WTC11 (cell line): ENCODE data around the gene TSPAN31. TPM values are rescaled to one million over a fixed set of nuclear protein-coding genes. Genes with fewer than 3 reads are reported as not detected.

Experiments used
- ATAC-seq: fragments of 200-7000 bp; cut with Tn5 transposase; 2 replicates; pipeline ENCODE4 v1.10.0; 2021; ENCODE audit warnings: mild to moderate bottlenecking, moderate library complexity
- CTCF ChIA-PET: fragments of 300-600 bp; sonication (Branson Sonifier 250); formaldehyde crosslinking; loops from one replicate; lab custom pipeline; 2021; ENCODE audit warnings: antibody characterized with exemption; lab: Charles Lee
- POLR2A ChIA-PET: fragments of 350-600 bp; sonication (Branson Sonifier 250); formaldehyde crosslinking; loops from one replicate; lab custom pipeline; 2021; ENCODE audit warnings: antibody characterized with exemption; lab: Charles Lee
- DNase-seq: peaks from one replicate; pipeline ENCODE4 v3.0.0; 2021; ENCODE audit warnings: low spot score
- H3K27ac Mint-ChIP-seq: 2 replicates; pipeline ENCODE4 v1.8.0; 2021; ENCODE audit warnings: mixed read lengths
- H3K27me3 Mint-ChIP-seq: 2 replicates; pipeline ENCODE4 v1.8.0; 2021; ENCODE audit warnings: low read depth, mild to moderate bottlenecking, moderate library complexity, mixed read lengths
- H3K36me3 Mint-ChIP-seq: 2 replicates; pipeline ENCODE4 v1.8.0; 2021; ENCODE audit warnings: mixed read lengths
- H3K4me1 Mint-ChIP-seq: 2 replicates; pipeline ENCODE4 v1.8.0; 2022; ENCODE audit warnings: mixed read lengths
- H3K4me3 Mint-ChIP-seq: 2 replicates; pipeline ENCODE4 v1.8.0; 2021; ENCODE audit warnings: mild to moderate bottlenecking, moderate library complexity, mixed read lengths
- H3K9me3 Mint-ChIP-seq: 2 replicates; pipeline ENCODE4 v1.8.0; 2021; ENCODE audit warnings: mixed read lengths
- ATF1 ChIP-seq: sonication (generic); formaldehyde crosslinking; IDR thresholded peaks from 2 replicates; pipeline ENCODE4 v1.8.1; 2023; ENCODE audit warnings: mild to moderate bottlenecking, moderate library complexity, missing genetic modification reagents
- ATF2 ChIP-seq: sonication (generic); formaldehyde crosslinking; IDR thresholded peaks from 2 replicates; pipeline ENCODE4 v1.8.1; 2022; ENCODE audit warnings: low read depth, missing genetic modification reagents, borderline replicate concordance
- ATF3 ChIP-seq: sonication (generic); formaldehyde crosslinking; conservative IDR thresholded peaks from 2 replicates; pipeline ENCODE4 v1.8.1; 2022; ENCODE audit warnings: mild to moderate bottlenecking, missing genetic modification reagents
- ATF6 ChIP-seq: sonication (generic); formaldehyde crosslinking; IDR thresholded peaks from 2 replicates; pipeline ENCODE4 v1.8.1; 2023; ENCODE audit warnings: mild to moderate bottlenecking, missing genetic modification reagents
- E2F5 ChIP-seq: sonication (generic); formaldehyde crosslinking; IDR thresholded peaks from 2 replicates; pipeline ENCODE4 v1.8.1; 2022; ENCODE audit warnings: mild to moderate bottlenecking, moderate library complexity, missing genetic modification reagents
- GRHL2 ChIP-seq: fragments of 250-450 bp; sonication (Bioruptor Pico); IDR thresholded peaks from 2 replicates; pipeline ENCODE4 v1.8.0; 2022; ENCODE audit warnings: mild to moderate bottlenecking, moderate library complexity; ENCODE audit not compliant: insufficient replicate concordance, severe bottlenecking
- IRF2 ChIP-seq: sonication (generic); formaldehyde crosslinking; IDR thresholded peaks from 2 replicates; pipeline ENCODE4 v1.8.0; 2022; ENCODE audit warnings: low read depth, missing genetic modification reagents, borderline replicate concordance
- NFATC4 ChIP-seq: fragments of 250-450 bp; sonication (Bioruptor Pico); IDR thresholded peaks from 2 replicates; pipeline ENCODE4 v1.9.0; 2021; ENCODE audit warnings: mild to moderate bottlenecking
- PREB ChIP-seq: sonication (generic); formaldehyde crosslinking; IDR thresholded peaks from 2 replicates; pipeline ENCODE4 v1.8.1; 2022; ENCODE audit warnings: mild to moderate bottlenecking, missing genetic modification reagents, moderate library complexity, borderline replicate concordance
- PRRX2 ChIP-seq: fragments of 250-450 bp; sonication (Bioruptor Pico); IDR thresholded peaks from 2 replicates; pipeline ENCODE4 v1.8.0; 2021; ENCODE audit warnings: mild to moderate bottlenecking
- SMAD3 ChIP-seq: sonication (generic); formaldehyde crosslinking; IDR thresholded peaks from 2 replicates; pipeline ENCODE4 v1.8.0; 2022; ENCODE audit warnings: missing genetic modification reagents, mild to moderate bottlenecking, borderline replicate concordance
- SMAD4 ChIP-seq: sonication (generic); formaldehyde crosslinking; IDR thresholded peaks from 2 replicates; pipeline ENCODE4 v1.8.0; 2022; ENCODE audit warnings: mild to moderate bottlenecking, missing genetic modification reagents
- SOX15 ChIP-seq: fragments of 250-450 bp; sonication (Bioruptor Pico); IDR thresholded peaks from 2 replicates; pipeline ENCODE4 v1.9.0; 2021; ENCODE audit warnings: mild to moderate bottlenecking
- TCF7 ChIP-seq: sonication (generic); formaldehyde crosslinking; IDR thresholded peaks from 2 replicates; pipeline ENCODE4 v1.8.0; 2022; ENCODE audit warnings: mild to moderate bottlenecking, low read depth, missing genetic modification reagents, moderate library complexity
- TP53 ChIP-seq: sonication (generic); formaldehyde crosslinking; IDR thresholded peaks from 2 replicates; pipeline ENCODE4 v1.8.1; 2023; ENCODE audit warnings: mild to moderate bottlenecking, missing genetic modification reagents
- USF2 ChIP-seq: sonication (generic); formaldehyde crosslinking; IDR thresholded peaks from 2 replicates; pipeline ENCODE4 v1.8.1; 2023; ENCODE audit warnings: mild to moderate bottlenecking, missing genetic modification reagents, moderate library complexity
- ZMAT4 ChIP-seq: fragments of 250-450 bp; sonication (Bioruptor Pico); IDR thresholded peaks from 2 replicates; pipeline ENCODE4 v1.9.0; 2021; ENCODE audit warnings: mild to moderate bottlenecking
- ZNF232 ChIP-seq: sonication (generic); formaldehyde crosslinking; IDR thresholded peaks from 2 replicates; pipeline ENCODE4 v1.8.0; 2022; ENCODE audit warnings: mild to moderate bottlenecking, missing genetic modification reagents
- ZNF281 ChIP-seq: sonication (generic); formaldehyde crosslinking; IDR thresholded peaks from 2 replicates; pipeline ENCODE4 v1.8.0; 2023; ENCODE audit warnings: mild to moderate bottlenecking, missing genetic modification reagents
- ZNF317 ChIP-seq: sonication (generic); formaldehyde crosslinking; IDR thresholded peaks from 2 replicates; pipeline ENCODE4 v1.8.1; 2023; ENCODE audit warnings: low read depth, mild to moderate bottlenecking, moderate library complexity, missing genetic modification reagents, borderline replicate concordance
- ZNF423 ChIP-seq: fragments of 250-450 bp; sonication (Bioruptor Pico); IDR thresholded peaks from 2 replicates; pipeline ENCODE4 v2.1.2; 2022; ENCODE audit warnings: mild to moderate bottlenecking, moderate library complexity
- total RNA-seq: library from RNA; stranded (reverse); gene quantifications from 3 replicates; pipeline ENCODE4 v1.2.3, GENCODE V29; 2021

The TSPAN31 gene
- total RNA-seq, 1 experiment from 2014 or later: 9.9 TPM

- no peak for TF ChIP-seq ATF6 (CRISPR knock-in tag)
- TF ChIP-seq ZNF232 (CRISPR knock-in tag): no peak
- no peak for TF ChIP-seq ZMAT4 (CRISPR knock-in tag)
- no peak for TF ChIP-seq ZNF281 (CRISPR knock-in tag)
- TF ChIP-seq SOX15: no peak
- TF ChIP-seq IRF2: no peak
- TF ChIP-seq USF2 (CRISPR knock-in tag): no peak
- TF ChIP-seq ZNF317 (CRISPR knock-in tag): no peak
- no peak for TF ChIP-seq ZNF423 (CRISPR knock-in tag)
- TF ChIP-seq TCF7 (CRISPR knock-in tag): no peak
- no peak for TF ChIP-seq ATF3
Observed at GRCh38 chr12:57775044-57775443, 30.2 kb downstream of the TSPAN31 start (continued).

- CTCF ChIA-PET: interaction anchor here (0.9 to 2.0 kb wide), 3 partner anchors 10 to 28 kb away, joined by 4 to 8 read pairs (median 5); no protein-coding TSS in a partner anchor
- peaks cover under 1% of the 10 kb centered on the region; the same call in 1 of the 2 replicates for H3K36me3 Mint-ChIP-seq
- DNase-seq: no peak
- TF ChIP-seq ATF1 (no peak), PRRX2 (no peak), NFATC4 (CRISPR knock-in tag) (no peak), TP53 (CRISPR knock-in tag) (no peak), ATF2 (CRISPR knock-in tag) (no peak), SMAD3 (CRISPR knock-in tag) (no peak), E2F5 (CRISPR knock-in tag) (no peak), SMAD4 (CRISPR knock-in tag) (no peak), USF2 (CRISPR knock-in tag) (no peak), GRHL2 (no peak), PREB (CRISPR knock-in tag) (no peak)
- H3K9me3 Mint-ChIP-seq: no peaks in the 10 kb centered on the region
- ATAC-seq: no peak
- POLR2A ChIA-PET: no interaction called here
- H3K27me3 Mint-ChIP-seq: peaks cover 16% of the 10 kb centered on the region
- no peak overlapping the region for H3K27ac Mint-ChIP-seq
- H3K4me3 Mint-ChIP-seq: no peak overlapping the region
- H3K4me1 Mint-ChIP-seq: peaks cover 6% of the 10 kb centered on the region; the same call in 1 of the 2 replicates
Observed at GRCh38 chr12:57775563-57776246, 30.9 kb downstream of the TSPAN31 start.
